Measurements from ENCODE around the gene CAPN11.

The CAPN11 gene

GRCh38 chr6:44221291-44221960 is 62.8 kb downstream of the CAPN11 start:
- TF ChIP-seq CTCF (IDR thresholded peaks at IDR 0.05; ENCODE audit: low read depth, low read length, missing control alignments) = peak; percentile 62
- in situ Hi-C loops (cut with HindIII; ENCODE audit: low sequenced_read_pairs) = no loop called here
- no peak for DNase-seq (ENCODE audit: low read depth)
- H3K4me3 ChIP-seq (ENCODE audit: low read depth, low read length) = no peak overlapping the region

- no peak for DNase-seq (ENCODE audit: low read depth)
- TF ChIP-seq CTCF (IDR thresholded peaks at IDR 0.05; ENCODE audit: low read depth, low read length, missing control alignments) = no peak
- H3K4me3 ChIP-seq (ENCODE audit: low read depth, low read length) = no peak overlapping the region
- in situ Hi-C loops (cut with HindIII; ENCODE audit: low sequenced_read_pairs) = no loop called here
These were observed 63.3 kb downstream of the CAPN11 start for GRCh38 chr6:44221961-44222335.

GRCh38 chr6:44222486-44223318 is 64.1 kb downstream of the CAPN11 start:
- in situ Hi-C loops (cut with HindIII; ENCODE audit: low sequenced_read_pairs) = no loop called here

GRCh38 chr6:44223319-44224028 is 64.9 kb downstream of the CAPN11 start, which contains the start of gene SLC29A1:
SLC29A1 (plus strand) TSS chr6:44223595; CDS start chr6:44227314, 3,719 bp downstream.
- in situ Hi-C loops (cut with HindIII; ENCODE audit: low sequenced_read_pairs) = no loop called here
- no peak for TF ChIP-seq CTCF (IDR thresholded peaks at IDR 0.05; ENCODE audit: low read depth, low read length, missing control alignments)
- no peak for DNase-seq (ENCODE audit: low read depth)
- peak within 1 kb of the TSS; percentile 49 for H3K4me3 ChIP-seq (ENCODE audit: low read depth, low read length)

More at GRCh38 chr6:44222486-44223318, 64.1 kb downstream of the CAPN11 start:
- H3K4me3 ChIP-seq (ENCODE audit: low read depth, low read length) = peak overlapping the region; percentile 49
- TF ChIP-seq CTCF (IDR thresholded peaks at IDR 0.05; ENCODE audit: low read depth, low read length, missing control alignments) = no peak
- DNase-seq (ENCODE audit: low read depth) = no peak

GRCh38 chr6:44224029-44224964 is 65.7 kb downstream of the CAPN11 start:
- H3K4me3 ChIP-seq (ENCODE audit: low read depth, low read length) = peak overlapping the region; percentile 49
- TF ChIP-seq CTCF (IDR thresholded peaks at IDR 0.05; ENCODE audit: low read depth, low read length, missing control alignments) = no peak
- no peak for DNase-seq (ENCODE audit: low read depth)
- in situ Hi-C loops (cut with HindIII; ENCODE audit: low sequenced_read_pairs) = no loop called here
